ENCODE measurements around the gene TEX261.
A peak's percentile ranks its signal among the peaks of the same experiment; 100 is the strongest.
"Not testable (repeated sequence)": the region's sequence is repeated elsewhere in the genome, so short reads cannot be mapped to it uniquely, and the experiment has no call there.

The TEX261 gene

DNA sequence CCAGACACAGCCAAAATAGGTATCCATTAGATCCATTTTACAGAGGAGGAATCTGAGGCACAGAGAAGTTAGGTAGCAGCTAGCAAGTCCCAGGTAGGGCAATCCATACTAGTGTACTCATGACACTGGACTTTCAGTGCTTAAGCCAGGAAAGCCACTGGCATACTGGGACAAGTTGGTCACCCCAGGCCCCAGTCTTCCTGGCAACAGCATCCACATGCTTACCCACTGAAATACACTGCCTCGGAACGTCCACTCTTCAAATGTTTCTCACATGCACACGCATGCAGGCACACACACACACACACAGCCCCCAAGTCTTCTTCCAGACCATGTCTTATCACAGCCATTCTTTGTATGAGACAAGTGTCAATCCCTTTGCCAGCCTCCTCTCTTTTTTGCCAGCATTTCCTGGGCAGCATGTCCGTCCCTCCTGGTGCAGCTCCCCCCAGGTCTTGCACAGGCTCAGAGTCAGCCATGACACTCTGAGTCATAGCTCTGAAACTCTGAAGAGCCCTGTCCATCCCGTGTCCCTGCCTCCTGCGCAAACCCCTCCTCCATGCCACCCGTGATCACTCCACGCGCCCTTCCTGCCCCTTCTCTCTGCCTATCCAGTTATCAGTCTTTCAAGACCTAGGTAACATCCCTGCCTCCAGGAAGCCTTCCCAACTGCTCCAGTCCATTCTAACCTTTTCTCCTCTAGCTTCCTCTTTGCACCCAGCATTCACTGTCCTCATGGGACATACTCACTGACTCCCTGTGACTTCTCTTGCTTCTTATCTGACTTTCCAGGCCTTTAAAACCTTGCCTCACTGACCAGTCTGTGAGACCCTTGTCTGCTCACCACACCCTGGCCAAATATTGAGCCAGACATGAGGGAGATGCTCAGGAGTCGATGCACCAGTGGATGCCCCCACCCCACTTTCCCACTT lies 10.9 kb upstream of the TEX261 start:
- Mint-ChIP-seq H3K4me3 (no peak overlapping the region), H3K27me3 (peaks cover 15 to 36% of the 10 kb centered on the region in 2 donors), H3K9me3 (peaks cover 0 to 3% of the 10 kb centered on the region in 2 donors), H3K36me3 (no peaks in the 10 kb centered on the region), H3K27ac (no peak overlapping the region), H3K4me1 (peaks cover 6 to 12% of the 10 kb centered on the region in 2 donors)
- DNase-seq (no peak), ATAC-seq (replicated peaks) (no peak)

DNA sequence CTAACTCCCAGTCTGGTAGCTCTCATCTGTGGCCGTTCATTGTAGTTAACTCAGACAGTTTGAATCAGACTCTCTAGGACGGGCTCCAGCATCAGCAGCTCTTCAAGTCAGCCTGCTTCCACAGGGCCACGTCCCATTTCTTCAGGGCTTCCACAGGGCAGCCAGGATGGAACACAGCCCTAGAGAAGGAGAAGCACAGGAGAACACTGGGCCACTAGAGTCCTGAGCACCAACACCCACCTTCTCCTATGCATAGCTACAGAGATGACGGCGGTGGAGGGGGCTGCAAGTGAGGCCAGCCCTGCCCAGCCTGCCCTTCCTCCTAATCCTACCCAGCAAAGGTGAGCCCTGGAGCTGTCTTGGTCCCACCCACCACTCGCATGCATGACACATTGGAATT lies 10.2 kb upstream of the TEX261 start:
- H3K27me3 Mint-ChIP-seq: peaks cover 9 to 30% of the 10 kb centered on the region in 2 donors
- peaks cover 6 to 12% of the 10 kb centered on the region in 2 donors for H3K4me1 Mint-ChIP-seq
- no peak overlapping the region for H3K27ac Mint-ChIP-seq
- peaks cover 0 to 1% of the 10 kb centered on the region in 2 donors for H3K9me3 Mint-ChIP-seq
- H3K36me3 Mint-ChIP-seq: no peaks in the 10 kb centered on the region
- no peak for DNase-seq
- no peak overlapping the region for H3K4me3 Mint-ChIP-seq
- ATAC-seq (replicated peaks): no peak

DNA sequence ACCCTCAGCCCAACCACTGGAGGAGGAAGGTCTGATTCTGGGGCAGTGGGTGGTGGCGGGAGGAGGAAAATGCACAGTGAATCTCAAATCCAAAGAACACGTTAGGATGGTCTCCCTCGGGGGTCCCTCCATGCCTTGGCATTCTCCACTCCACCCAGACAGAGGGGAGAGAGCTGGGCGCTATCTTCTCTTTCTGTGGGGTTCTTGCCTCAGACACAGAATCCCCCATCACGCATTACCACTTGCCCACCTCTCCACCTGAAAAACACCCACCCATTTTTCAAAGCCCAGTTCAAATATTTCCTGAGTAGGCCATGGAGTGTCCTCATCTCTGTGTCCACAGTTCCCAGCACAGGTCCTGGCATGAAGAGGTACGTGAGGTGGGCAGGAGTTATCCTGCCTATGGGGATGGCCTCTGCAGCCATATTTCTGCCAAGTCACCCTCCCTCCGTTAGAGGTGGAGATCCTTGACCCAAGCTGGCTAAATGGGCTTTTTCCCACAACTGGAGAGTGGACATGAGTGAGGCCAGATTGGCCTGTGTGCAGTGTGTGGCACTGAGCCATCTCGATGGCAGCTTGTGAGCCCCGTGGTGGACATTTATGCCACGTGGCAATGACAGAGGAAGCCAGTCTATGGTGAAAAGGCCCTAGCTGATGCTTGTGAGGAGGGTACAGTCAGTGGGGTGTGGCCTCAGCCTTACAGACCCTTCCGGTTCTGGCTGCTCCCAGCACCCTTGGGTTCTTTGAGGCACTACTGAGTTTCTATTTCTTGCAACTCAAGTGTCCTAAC lies 9.5 kb upstream of the TEX261 start:
- ATAC-seq (replicated peaks): no peak
- Mint-ChIP-seq H3K4me3 (no peak overlapping the region), H3K27ac (no peak overlapping the region), H3K9me3 (no peaks in the 10 kb centered on the region), H3K27me3 (peaks cover 5 to 26% of the 10 kb centered on the region in 2 donors), H3K36me3 (no peaks in the 10 kb centered on the region), H3K4me1 (peaks cover 8 to 19% of the 10 kb centered on the region in 2 donors)
- DNase-seq: no peak

DNA sequence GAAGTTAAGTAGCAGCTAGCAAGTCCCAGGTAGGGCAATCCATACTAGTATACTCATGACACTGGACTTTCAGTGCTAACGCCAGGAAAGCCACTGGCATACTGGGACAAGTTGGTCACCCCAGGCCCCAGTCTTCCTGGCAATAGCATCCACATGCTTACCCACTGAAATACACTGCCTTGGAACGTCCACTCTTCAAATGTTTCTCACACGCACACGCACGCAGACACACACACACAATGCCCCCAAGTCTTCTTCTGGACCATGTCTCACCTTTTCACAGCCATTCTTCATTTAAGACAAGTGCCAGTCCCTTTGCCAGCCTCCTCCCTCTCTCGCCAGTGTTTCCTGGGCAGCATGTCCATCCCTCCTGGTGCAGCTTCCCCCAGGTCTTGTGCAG lies 8.7 kb upstream of the TEX261 start:
- no peak for ATAC-seq (replicated peaks)
- H3K27ac Mint-ChIP-seq: no peak overlapping the region
- H3K27me3 Mint-ChIP-seq: peaks cover under 1 to 18% of the 10 kb centered on the region in 2 donors
- H3K4me3 Mint-ChIP-seq: no peak overlapping the region
- no peaks in the 10 kb centered on the region for H3K36me3 Mint-ChIP-seq
- no peak for DNase-seq
- H3K4me1 Mint-ChIP-seq: peaks cover 8 to 19% of the 10 kb centered on the region in 2 donors
- H3K9me3 Mint-ChIP-seq: no peaks in the 10 kb centered on the region

DNA sequence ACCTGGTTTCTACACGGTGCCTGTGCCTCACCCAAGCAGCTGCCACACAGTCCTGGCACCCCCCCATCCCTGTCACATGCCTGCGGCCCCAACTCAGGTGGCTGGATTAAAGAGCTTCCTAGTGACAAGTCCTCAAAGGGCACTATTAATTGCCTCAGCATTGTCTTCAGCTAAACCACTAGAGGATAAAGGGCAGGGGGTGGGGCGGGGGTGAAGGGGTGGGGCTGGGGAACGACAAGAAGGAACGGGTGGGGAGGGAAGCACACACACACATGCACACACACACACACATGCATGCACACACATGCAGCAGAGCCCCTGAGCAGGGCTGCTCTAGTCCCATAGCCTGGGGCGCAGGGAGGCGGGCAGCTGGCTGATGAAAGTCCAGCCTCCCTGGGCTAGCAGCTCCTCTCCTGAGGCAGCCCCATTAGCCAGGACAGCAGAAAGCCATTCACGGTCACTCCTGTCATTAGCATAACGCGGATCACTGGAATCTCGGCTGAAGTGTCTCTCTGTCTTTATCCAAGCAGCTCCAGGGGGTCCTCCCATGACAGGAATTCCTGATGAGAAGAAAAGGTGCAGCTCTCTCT lies 7.4 kb upstream of the TEX261 start:
- Mint-ChIP-seq H3K9me3 (no peaks in the 10 kb centered on the region), H3K4me1 (peaks cover 8 to 19% of the 10 kb centered on the region in 2 donors), H3K36me3 (no peaks in the 10 kb centered on the region), H3K27ac (peak overlapping the region; percentile 42), H3K27me3 (peaks cover 0 to 18% of the 10 kb centered on the region in 2 donors), H3K4me3 (no peak overlapping the region)
- DNase-seq (no peak), ATAC-seq (replicated peaks) (no peak)

DNA sequence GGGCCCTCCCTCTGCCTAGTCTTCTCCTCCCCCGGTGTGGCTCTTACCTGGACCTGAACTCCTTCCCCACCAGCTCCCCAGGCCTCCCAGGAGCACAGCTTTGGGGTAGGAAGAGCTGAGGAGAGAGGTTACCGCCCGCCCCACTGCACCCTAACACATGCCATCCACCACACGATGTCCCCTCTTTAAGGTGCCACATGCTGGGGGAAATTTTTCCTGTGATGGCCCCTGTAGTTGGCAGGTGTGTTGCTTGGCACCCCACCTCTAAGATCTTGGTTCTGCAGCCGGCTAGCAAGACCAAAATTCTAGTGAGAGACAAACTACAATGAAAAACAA lies 6.9 kb upstream of the TEX261 start:
- H3K4me1 Mint-ChIP-seq: peaks cover 8 to 19% of the 10 kb centered on the region in 2 donors
- DNase-seq (no peak), ATAC-seq (replicated peaks) (no peak)
- H3K27me3 Mint-ChIP-seq: peaks cover 0 to 18% of the 10 kb centered on the region in 2 donors
- no peaks in the 10 kb centered on the region for H3K36me3 Mint-ChIP-seq
- H3K27ac Mint-ChIP-seq: no peak overlapping the region
- H3K9me3 Mint-ChIP-seq: no peaks in the 10 kb centered on the region
- no peak overlapping the region for H3K4me3 Mint-ChIP-seq

DNA sequence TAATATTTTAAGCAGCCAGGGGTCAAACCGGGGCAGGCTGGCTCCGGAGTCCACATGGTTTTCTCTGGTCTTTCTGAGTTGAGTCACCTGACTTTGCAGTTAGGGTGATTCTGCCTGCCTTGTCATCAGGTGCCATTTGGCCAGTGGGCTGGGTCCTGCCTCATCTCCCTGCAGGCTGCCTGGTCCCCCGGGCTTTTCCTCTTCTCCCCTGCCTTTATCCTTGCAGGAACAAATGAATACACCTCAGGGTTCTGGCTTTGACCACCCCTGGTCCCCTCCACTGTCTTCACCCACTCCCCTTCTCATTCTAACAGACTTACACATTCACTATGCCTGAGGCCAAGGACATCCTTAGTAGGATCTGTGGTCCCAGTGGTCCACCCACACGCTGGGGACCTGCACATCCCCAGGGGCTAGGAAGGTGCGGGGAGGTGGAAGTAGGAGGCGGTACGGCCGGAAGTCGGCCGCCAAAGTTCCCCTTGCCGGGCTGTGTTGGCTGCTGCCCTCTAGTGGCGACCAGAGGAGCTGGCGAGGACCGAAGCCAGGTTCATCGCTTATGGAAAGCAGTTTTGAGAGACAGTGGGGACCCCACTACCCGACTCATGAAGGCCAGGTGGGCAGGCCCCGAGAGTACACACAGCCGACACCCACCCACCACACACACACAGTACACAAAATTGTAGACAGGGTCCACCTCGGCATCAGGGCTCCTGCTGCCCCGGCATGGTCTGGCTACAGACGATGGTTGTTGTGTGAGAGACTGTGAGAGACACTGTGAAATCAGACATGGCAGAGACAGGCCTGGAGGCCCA lies 6.3 kb upstream of the TEX261 start:
- Mint-ChIP-seq H3K27me3 (peaks cover 0 to 17% of the 10 kb centered on the region in 2 donors), H3K4me1 (peaks cover 8 to 21% of the 10 kb centered on the region in 2 donors), H3K4me3 (peak overlapping the region; percentile 81), H3K9me3 (no peaks in the 10 kb centered on the region), H3K27ac (peak overlapping the region; percentile 91), H3K36me3 (no peaks in the 10 kb centered on the region)
- peak; percentile 94 to 96 for ATAC-seq (replicated peaks)
- peak; percentile 72 for DNase-seq

DNA sequence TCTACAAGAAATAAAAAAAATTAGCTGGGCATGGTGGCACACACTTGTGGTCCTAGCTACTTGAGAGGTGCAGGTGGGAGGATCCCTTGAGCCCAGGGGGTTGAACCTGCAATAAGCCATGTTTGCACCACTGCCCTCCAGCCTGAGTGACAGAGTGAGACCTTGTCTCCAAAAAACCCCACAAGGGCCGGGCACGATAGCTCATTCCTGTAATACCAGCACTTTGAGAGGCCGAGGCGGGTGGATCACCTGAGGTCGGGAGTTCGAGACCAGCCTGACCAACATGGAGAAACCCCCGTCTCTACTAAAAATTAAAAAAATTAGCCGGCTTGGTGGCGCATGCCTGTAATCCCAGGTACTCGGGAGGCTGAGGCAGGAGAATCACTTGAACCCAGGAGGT lies 5.3 kb upstream of the TEX261 start:
- Mint-ChIP-seq H3K27me3 (peaks cover 0 to 10% of the 10 kb centered on the region in 2 donors), H3K4me1 (peaks cover 13 to 31% of the 10 kb centered on the region in 2 donors)
- not testable (repeated sequence) for H3K36me3 Mint-ChIP-seq; H3K27ac Mint-ChIP-seq; H3K4me3 Mint-ChIP-seq; H3K9me3 Mint-ChIP-seq; DNase-seq; ATAC-seq (replicated peaks)

DNA sequence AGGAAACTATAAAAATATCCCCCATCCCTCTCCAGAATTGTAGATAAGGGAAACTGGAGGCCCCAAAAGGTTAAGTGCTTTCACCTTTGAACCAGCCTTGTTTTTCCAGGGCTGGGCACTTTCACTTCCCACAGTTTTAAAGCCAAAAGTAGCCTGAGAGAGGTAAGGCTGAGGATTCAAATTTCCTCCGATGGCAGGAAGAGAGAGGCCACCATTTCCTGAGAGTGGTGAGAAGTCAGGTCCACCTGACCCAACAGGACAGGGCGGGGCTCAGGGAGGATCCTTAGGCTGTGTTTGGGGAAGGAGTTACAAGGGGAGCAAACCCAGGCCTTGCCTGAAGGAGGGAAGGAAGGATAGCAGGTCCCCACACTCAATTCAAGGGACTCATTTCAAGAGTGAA lies 4.7 kb upstream of the TEX261 start:
- ATAC-seq (replicated peaks) (no peak), DNase-seq (no peak)
- Mint-ChIP-seq H3K36me3 (no peaks in the 10 kb centered on the region), H3K9me3 (no peaks in the 10 kb centered on the region), H3K4me1 (peaks cover 13 to 32% of the 10 kb centered on the region in 2 donors), H3K27ac (no peak overlapping the region), H3K4me3 (no peak overlapping the region), H3K27me3 (peaks cover 0 to 10% of the 10 kb centered on the region in 2 donors)

DNA sequence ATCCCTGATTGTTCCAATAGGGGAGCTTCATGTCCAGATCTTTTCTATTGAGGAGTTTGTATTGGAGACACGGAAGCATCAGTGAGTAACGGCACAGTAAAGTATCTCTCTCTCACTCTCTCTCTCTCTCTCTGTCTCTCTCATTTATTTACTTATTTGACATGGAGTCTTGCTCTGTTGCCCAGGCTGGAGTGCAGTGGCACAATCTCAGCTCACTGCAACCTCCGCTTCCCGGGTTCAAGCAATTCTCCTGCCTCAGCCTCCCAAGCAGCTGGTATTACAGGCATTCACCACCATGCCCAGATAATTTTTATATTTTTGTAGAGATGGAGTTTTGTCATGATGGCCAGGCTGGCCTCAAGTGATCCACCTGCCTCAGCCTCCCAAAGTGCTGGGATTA lies 4.2 kb upstream of the TEX261 start:
- H3K9me3 Mint-ChIP-seq; ATAC-seq (replicated peaks); H3K27ac Mint-ChIP-seq; H3K4me3 Mint-ChIP-seq; H3K27me3 Mint-ChIP-seq; DNase-seq; H3K36me3 Mint-ChIP-seq: not testable (repeated sequence)
- peaks cover 15 to 36% of the 10 kb centered on the region in 2 donors for H3K4me1 Mint-ChIP-seq

DNA sequence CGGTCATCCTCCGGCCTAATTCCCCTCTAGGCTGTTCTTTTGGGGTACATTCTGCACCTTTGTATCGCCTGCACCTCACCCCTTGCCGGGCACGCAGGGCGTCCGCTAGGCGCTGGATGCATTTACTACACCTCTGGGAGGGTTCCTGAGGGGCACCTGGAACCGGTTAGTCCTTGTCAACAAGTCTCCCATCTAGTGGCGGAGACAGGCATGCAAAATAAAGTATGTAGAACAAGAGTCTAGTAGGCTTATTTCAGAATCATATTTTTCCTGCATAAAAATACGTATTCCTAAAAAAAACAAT lies 705 bp upstream of the TEX261 start:
- ATAC-seq (replicated peaks) (peak; percentile 41 to 42), DNase-seq (peak; percentile 18)
- H3K27me3 Mint-ChIP-seq: no peaks in the 10 kb centered on the region
- peaks cover 26 to 51% of the 10 kb centered on the region in 2 donors for H3K4me1 Mint-ChIP-seq
- H3K27ac Mint-ChIP-seq: peak overlapping the region; percentile 77
- H3K9me3 Mint-ChIP-seq: no peaks in the 10 kb centered on the region
- peaks cover 15 to 20% of the 10 kb centered on the region in 2 donors for H3K36me3 Mint-ChIP-seq
- peak overlapping the region; percentile 93 to 95 for H3K4me3 Mint-ChIP-seq

DNA sequence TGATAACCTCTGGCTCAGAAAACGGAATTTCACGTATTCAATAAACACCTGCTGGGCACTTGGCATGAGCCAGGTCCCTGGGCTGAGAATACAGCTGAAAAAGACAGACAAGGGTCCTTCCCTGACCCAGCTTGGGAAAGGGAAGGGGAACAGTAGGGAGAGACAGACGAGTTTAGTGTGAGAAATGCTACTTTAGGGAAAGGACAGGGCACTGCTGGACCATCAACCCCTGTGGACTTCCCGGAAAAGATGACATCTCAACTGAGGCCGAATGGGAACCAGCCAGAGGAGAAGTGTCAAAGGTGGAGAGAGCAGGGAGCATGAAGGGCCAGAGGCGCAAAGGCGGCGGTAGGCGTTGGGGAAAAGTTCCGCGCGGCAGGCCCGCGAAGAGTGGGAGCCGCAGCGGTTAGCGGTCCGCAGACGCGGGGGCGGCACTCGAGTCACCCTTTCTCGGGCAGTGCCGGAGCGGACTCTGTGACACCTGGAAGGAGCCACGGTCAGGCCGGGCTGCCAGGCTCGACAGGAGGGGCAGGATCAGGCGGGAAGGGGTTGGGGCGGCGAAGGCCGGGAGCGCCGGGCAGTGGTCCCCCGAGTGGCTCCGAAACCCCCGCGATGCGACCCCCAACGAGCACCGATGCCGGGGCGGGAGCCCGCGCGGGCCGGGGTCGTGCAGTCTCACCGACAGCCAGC lies 519 bp downstream of the TEX261 start:
- H3K27ac Mint-ChIP-seq: peak overlapping the region; percentile 93
- peak overlapping the region; percentile 93 to 95 for H3K4me3 Mint-ChIP-seq
- peak; percentile 43 for DNase-seq
- ATAC-seq (replicated peaks): peak; percentile 45
- H3K9me3 Mint-ChIP-seq: no peaks in the 10 kb centered on the region
- H3K4me1 Mint-ChIP-seq: peaks cover 25 to 47% of the 10 kb centered on the region in 2 donors
- peaks cover 15 to 20% of the 10 kb centered on the region in 2 donors for H3K36me3 Mint-ChIP-seq
- H3K27me3 Mint-ChIP-seq: no peaks in the 10 kb centered on the region

Measured in stimulated activated naive B cell treated with anti-CD40 and anti-IgM and Interleukin-4, amounts not matched to agents 10 μg/mL and 1 μg/mL and 100 μg/mL, for 72 hours (primary cell).